Pancreas (tissue), 10 donors: Measurements from ENCODE around the gene GJB2. TPM values are rescaled to one million over a fixed set of nuclear protein-coding genes. Genes with fewer than 3 reads are reported as not detected.

Source experiments
- ATAC-seq, 4 donors: fragments of 200-7000 bp; cut with Tn5 transposase; one replicate each; pipeline versions ENCODE4 v1.8.0 to v1.9.1; 2020; ENCODE audit warnings: mild to moderate bottlenecking in 4 of 4, moderate library complexity in 4 of 4
- DNase-seq, 6 donors: peaks; one replicate each; pipeline ENCODE4 v3.0.0-alpha.2; 2020
- FAIRE-seq: peaks from 2 replicates; lab custom pipeline; 2012; peaks lifted over from hg19 to GRCh38; lab: Jason Lieb, UNC
- H3K27ac ChIP-seq, 4 donors: fragments of 200-600 bp; sonication (generic); 1 replicate in 3 of 4; 2 replicates in 1 of 4; pipeline versions ENCODE4 v1.5.0 to v1.8.0; 2020
- H3K27me3 ChIP-seq, 4 donors: fragments of 200-600 bp; one replicate each; pipeline ENCODE4 v1.8.0; 2021
- H3K36me3 ChIP-seq, 3 donors: fragments of 200-600 bp; sonication (generic) in 1 of 3; one replicate each; pipeline versions ENCODE4 v1.5.0 to v1.8.0; 2020 to 2021
- H3K4me1 ChIP-seq, 3 donors: fragments of 200-600 bp; one replicate each; pipeline ENCODE4 v1.8.0; 2021
- H3K4me3 ChIP-seq, 4 donors: fragments of 200-600 bp; sonication (generic) in 2 of 4; one replicate each; pipeline versions ENCODE4 v1.5.0 to v1.8.0; 2020 to 2021
- H3K9me3 ChIP-seq, 4 donors: fragments of 200-600 bp; one replicate each; pipeline ENCODE4 v1.8.0; 2021
- WGBS, 2 donors: extraction: QIAGEN DNeasy Blood & Tissue Kit; methylation state at CpG; one replicate each; pipeline ENCODE4 v1.1.7; 2013; 5-methylcytosine and 5-hydroxymethylcytosine counted together
- intact Hi-C, 3 donors: fragments of 100-400 bp; cut with DNase I; formaldehyde crosslinking; loops; one replicate each; pipeline versions ENCODE4 v1.11.1 to v1.14.2; 2022
- polyA plus RNA-seq, 2 donors: library from polyadenylated mRNA; stranded (reverse); fragments of 200-250 nt; gene quantifications; one replicate each; pipeline ENCODE4 v1.2.3, GENCODE V29; 2013
- total RNA-seq, 6 donors: library from RNA; stranded (reverse); fragmentation: NEBNext Ultra II Directional in 4 of 6; extraction: Animal tissue kit (Norgen Biotek cat#: 25700) in 4 of 6; gene quantifications; one replicate each; pipeline versions ENCODE4 v1.2.1 to v1.2.4, GENCODE V29; 2021 to 2023
- TF ChIP-seq, protein P1 (sequence below), 4 donors: fragments of 200-600 bp; sonication (generic) in 3 of 4; IDR thresholded peaks; one replicate each; pipeline versions ENCODE4 v1.5.0 to v1.8.0; 2021; ENCODE audit warnings: antibody characterized with exemption in 4 of 4
- donor health status: healthy with polysubstance abuse.
- donor health status: DM: no; HTN: no; CAD: no; lungs with moderate emphysema.
- donor health status: DM: no; HTN: no; CAD: no.
- donor health status: control.
- donor health status: control.
- donor health status: Bipolar disorder and iron deficiency.
- donor health status: DM: yes; HTN: yes; CAD: no.
- donor health status: DM: no; HTN: no; CAD: no.
- donor health status: DM: no; HTN: no; CAD: no.
- donor health status: DM: yes; HTN: yes; CAD: no.

GJB2 gene
- total and polyA plus RNA-seq, 8 donors, result 0.51 to 4.5 (median 0.72) TPM

DNA sequence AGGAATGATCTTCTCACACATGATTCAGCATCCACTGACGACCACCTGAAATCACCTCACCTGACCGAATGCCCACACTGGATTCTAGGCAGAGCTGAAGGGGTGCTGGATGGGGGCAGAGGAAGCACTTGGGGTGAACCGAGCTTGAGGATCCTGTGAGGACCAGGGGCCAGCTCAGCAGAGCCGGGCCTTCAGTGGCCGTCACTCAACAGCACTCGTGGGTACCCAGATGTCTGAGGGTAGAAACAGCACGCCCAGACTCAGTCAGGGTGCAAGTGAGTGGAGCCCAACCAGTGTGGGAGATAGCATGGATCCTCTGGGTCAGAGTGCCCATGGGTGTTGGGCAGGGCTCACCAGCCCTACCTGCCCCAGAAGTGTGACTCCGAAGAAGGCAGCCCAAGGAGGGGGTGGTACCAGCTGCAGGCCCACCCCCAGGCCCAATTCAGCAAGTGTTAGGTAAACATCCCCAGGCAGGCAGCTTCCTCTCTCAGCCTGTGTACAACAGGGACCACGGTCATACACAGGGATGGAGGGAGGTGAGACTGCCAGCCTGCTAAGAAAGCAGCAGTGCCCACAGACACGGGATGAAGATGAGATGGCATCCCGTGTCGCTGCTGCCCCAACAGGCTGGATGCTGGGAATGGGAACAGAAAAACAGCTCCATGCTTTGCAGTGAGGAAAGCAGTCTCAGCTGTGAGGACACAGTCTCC is 48.4 kb downstream of the GJB2 start:
- intact Hi-C loops, result no loop called here
- Histone ChIP-seq H3K4me3 (no peak overlapping the region), H3K27me3 (peaks cover 0 to 23% (median 0%) of the 10 kb centered on the region in 4 donors), H3K36me3 (no peaks in the 10 kb centered on the region), H3K9me3 (no peaks in the 10 kb centered on the region), H3K4me1 (no peaks in the 10 kb centered on the region), H3K27ac (no peak overlapping the region)
- WGBS, 2 donors, result 68 to 74% methylated on average over 12 of the region's 12 CpGs
- FAIRE-seq (no peak), ATAC-seq (no peak), DNase-seq (no peak)
- TF ChIP-seq, protein P1, sequence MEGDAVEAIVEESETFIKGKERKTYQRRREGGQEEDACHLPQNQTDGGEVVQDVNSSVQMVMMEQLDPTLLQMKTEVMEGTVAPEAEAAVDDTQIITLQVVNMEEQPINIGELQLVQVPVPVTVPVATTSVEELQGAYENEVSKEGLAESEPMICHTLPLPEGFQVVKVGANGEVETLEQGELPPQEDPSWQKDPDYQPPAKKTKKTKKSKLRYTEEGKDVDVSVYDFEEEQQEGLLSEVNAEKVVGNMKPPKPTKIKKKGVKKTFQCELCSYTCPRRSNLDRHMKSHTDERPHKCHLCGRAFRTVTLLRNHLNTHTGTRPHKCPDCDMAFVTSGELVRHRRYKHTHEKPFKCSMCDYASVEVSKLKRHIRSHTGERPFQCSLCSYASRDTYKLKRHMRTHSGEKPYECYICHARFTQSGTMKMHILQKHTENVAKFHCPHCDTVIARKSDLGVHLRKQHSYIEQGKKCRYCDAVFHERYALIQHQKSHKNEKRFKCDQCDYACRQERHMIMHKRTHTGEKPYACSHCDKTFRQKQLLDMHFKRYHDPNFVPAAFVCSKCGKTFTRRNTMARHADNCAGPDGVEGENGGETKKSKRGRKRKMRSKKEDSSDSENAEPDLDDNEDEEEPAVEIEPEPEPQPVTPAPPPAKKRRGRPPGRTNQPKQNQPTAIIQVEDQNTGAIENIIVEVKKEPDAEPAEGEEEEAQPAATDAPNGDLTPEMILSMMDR (IDR thresholded peaks at IDR 0.05), result no peak

DNA sequence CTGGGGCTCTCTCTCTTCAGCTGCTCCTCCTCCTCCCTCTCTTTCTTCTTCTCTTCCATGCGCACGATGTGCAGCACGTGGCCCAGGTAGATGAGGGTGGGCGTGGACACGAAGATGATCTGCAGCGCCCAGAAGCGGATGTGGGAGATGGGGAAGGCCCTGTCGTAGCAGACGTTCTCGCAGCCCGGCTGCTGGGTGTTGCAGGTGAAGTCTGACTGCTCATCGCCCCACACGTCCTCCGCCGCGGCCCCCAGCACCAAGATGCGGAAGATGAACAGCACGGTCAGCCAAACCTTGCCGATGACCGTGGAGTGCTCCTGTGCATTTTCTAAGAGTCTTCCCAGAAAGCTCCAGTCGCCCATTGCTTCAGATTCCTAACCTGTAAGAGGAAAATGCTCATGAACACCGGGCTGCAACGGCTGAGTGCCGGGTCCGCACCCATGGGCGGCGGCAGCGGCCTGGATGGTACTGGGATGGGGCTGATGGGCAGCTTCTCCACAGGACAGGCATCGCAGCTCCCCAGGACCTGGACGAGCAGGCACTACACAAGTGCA is 49.7 kb downstream of the GJB2 start:
- no peaks in the 10 kb centered on the region for H3K9me3 ChIP-seq
- H3K27me3 ChIP-seq, result peaks cover 0 to 23% (median 0%) of the 10 kb centered on the region in 4 donors
- no peak for ATAC-seq
- TF ChIP-seq, protein P1 (IDR thresholded peaks at IDR 0.05), result no peak
- WGBS, 2 donors, result 81 to 82% methylated on average over 30 of the region's 30 CpGs
- intact Hi-C loops, result no loop called here
- H3K27ac ChIP-seq, result no peak overlapping the region
- DNase-seq, result peak in 1 of 6 donors; percentile 49
- H3K36me3 ChIP-seq, result no peaks in the 10 kb centered on the region
- no peak overlapping the region for H3K4me3 ChIP-seq
- FAIRE-seq, result no peak
- H3K4me1 ChIP-seq, result no peaks in the 10 kb centered on the region

DNA sequence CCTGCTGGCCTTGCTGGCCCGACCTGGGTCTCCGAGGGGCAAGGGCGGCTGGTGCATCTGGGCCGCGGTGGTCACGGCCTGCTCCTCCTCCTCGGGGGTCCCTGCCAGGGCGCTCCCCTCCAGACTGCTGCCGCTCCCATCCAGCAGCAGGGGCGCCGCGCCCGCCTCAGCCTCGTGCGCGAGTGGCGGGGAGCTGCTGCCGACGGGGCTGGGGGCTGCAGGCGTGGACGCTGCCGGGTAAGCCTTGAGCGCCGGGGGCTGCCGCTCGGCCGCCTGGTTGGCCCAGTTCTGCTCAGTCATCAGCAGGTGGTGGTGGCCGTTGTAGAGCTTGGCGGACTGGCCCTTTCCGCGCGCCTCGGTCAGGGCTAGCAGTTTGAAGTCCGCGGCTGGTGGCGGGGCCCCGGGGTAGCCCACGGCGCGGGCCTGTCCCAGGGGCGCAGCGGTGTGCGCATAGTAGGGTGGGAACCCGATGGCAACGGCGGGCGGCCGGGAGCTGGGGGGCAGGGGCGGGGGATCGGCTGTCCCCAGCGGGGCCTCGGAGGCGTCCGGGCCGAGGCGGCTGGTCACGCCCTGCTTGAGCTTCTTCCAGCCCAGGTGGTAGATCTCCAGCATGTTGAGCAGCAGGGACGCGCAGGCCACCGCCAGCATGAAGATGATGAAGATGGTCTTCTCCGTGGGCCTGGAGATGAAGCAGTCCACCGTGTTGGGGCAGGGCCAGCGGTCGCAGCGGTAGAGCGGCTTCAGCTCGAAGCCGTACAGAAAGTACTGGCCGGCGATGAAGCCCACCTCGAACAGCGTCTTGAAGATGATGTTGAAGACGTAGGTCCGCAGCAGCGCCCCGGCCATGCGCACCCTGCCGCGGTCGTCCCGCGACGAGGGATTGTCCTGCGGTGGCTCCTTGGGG is 50.5 kb downstream of the GJB2 start:
- peak in 2 of 4 donors; percentile 13 to 24 for ATAC-seq
- WGBS, 2 donors, result 26 to 27% methylated on average over 66 to 84 of the region's 84 CpGs
- H3K27me3 ChIP-seq, result peaks cover 0 to 23% (median 0%) of the 10 kb centered on the region in 4 donors
- intact Hi-C loops, result no loop called here
- peak in 1 of 6 donors; percentile 70 for DNase-seq
- H3K36me3 ChIP-seq, result no peaks in the 10 kb centered on the region
- peak overlapping the region in 1 of 4 donors; percentile 17 for H3K4me3 ChIP-seq
- TF ChIP-seq, protein P1 (IDR thresholded peaks at IDR 0.05), result no peak
- no peak overlapping the region for H3K27ac ChIP-seq
- no peaks in the 10 kb centered on the region for H3K4me1 ChIP-seq
- no peaks in the 10 kb centered on the region for H3K9me3 ChIP-seq
- FAIRE-seq, result no peak

DNA sequence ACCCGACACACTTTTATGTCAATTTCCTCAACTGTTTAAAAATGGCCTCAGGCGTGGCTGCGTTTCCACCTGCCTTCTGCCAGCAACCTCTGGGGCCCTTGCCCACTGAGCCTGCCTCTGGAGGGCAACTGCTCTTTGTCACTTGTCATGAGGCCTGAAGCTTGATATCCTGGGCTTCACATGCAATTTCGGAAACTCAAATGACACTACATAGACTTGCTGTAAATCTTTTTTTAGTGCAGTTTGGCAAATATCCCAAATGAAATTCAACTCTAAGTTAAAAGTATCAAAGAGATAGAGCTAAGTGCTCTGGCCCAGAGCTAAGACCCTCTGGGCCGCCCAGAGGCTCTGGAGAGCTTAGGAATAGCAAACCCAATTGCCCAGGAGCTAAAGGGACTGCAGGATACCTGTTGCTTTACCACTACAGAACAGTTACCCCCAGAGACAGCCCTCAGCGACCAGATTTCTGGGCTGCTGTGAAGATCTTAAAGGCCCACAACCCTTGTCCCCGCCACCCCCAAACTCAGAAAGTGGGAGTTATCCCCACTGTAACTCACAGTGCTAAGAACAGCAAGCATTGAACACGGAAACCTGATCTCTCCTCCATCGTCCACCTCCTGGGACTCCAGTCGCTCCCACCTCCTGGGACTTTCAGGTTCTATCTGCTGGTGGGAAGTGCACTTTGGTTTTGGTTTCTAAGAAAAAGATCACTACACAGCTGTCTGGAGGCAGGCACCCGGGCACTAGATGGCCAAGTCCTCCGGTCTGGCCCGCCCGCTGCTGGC is 51.3 kb downstream of the GJB2 start:
- WGBS, 2 donors, result 71 to 72% methylated on average over 14 of the region's 14 CpGs

More for the DNA sequence above, 51.3 kb downstream of the GJB2 start:
- Histone ChIP-seq H3K4me3 (peak overlapping the region in 1 of 4 donors; percentile 17), H3K27me3 (peaks cover 0 to 23% (median 0%) of the 10 kb centered on the region in 4 donors), H3K4me1 (no peaks in the 10 kb centered on the region), H3K27ac (no peak overlapping the region), H3K36me3 (no peaks in the 10 kb centered on the region), H3K9me3 (no peaks in the 10 kb centered on the region)
- no peak for DNase-seq
- no peak for ATAC-seq
- intact Hi-C loops, result no loop called here
- FAIRE-seq, result no peak
- TF ChIP-seq, protein P1 (IDR thresholded peaks at IDR 0.05), result no peak
